K562 (cell line): ENCODE measurements around the gene SCYL1. TPM values are rescaled to one million over a fixed set of nuclear protein-coding genes. Genes with fewer than 3 reads are reported as not detected.
A peak's percentile ranks its signal among the peaks of the same experiment; 100 is the strongest.

Source experiments
- CHCHD3 ChIP-seq: fragments of 250-450 bp; sonication (Bioruptor Pico); IDR thresholded peaks from 2 replicates; pipeline ENCODE4 v2.1.2; 2022; ENCODE audit warnings: mild to moderate bottlenecking
- CREB5 ChIP-seq: fragments of 250-450 bp; sonication (Bioruptor Pico); IDR thresholded peaks from 2 replicates; pipeline ENCODE4 v1.5.0; 2020; ENCODE audit warnings: mild to moderate bottlenecking
- EP400 ChIP-seq: fragments of 450-650 bp; IDR thresholded peaks from 2 replicates; pipeline ENCODE4 v1.6.1; 2017; ENCODE audit warnings: antibody characterized with exemption, mild to moderate bottlenecking, moderate library complexity
- FOXA3 ChIP-seq, 2 experiments: fragments of 450-650 bp in 1 of 2; sonication (generic) in 1 of 2; formaldehyde crosslinking; IDR thresholded peaks in 1 of 2; conservative IDR thresholded peaks in 1 of 2; 2 replicates each; pipeline versions ENCODE4 v1.4.0 to v1.8.0; 2020 to 2022; ENCODE audit warnings: mild to moderate bottlenecking in 2 of 2, missing genetic modification reagents in 1 of 2
- HDAC3 ChIP-seq: fragments of 450-650 bp; IDR thresholded peaks from 2 replicates; pipeline ENCODE4 v1.6.1; 2018; ENCODE audit warnings: borderline replicate concordance, mild to moderate bottlenecking, moderate library complexity; ENCODE audit not compliant: partially characterized antibody
- HMGN3 ChIP-seq: IDR thresholded peaks from 2 replicates; pipeline ENCODE4 v1.6.1; 2011; ENCODE audit warnings: borderline replicate concordance, low read depth, mild to moderate bottlenecking, mixed read lengths, low read length; ENCODE audit not compliant: insufficient read length; ENCODE audit errors: extremely low read depth
- MAFG ChIP-seq: fragments of 450-650 bp; conservative IDR thresholded peaks from 2 replicates; pipeline ENCODE4 v1.6.1; 2016; ENCODE audit warnings: missing genetic modification characterization, missing compliant biosample characterization
- MTA1 ChIP-seq: fragments of 450-650 bp; IDR thresholded peaks from 2 replicates; pipeline ENCODE4 v1.6.1; 2017; ENCODE audit warnings: borderline replicate concordance
- NCOA4 ChIP-seq: fragments of 450-650 bp; IDR thresholded peaks from 2 replicates; pipeline ENCODE4 v1.6.1; 2018; ENCODE audit warnings: mild to moderate bottlenecking; ENCODE audit not compliant: partially characterized antibody
- RERE ChIP-seq: sonication (generic); formaldehyde crosslinking; IDR thresholded peaks from 2 replicates; pipeline ENCODE4 v1.8.0; 2023; ENCODE audit warnings: missing genetic modification reagents, mild to moderate bottlenecking, borderline replicate concordance
- TAL1 ChIP-seq: fragments of 450-650 bp; IDR thresholded peaks from 2 replicates; pipeline ENCODE4 v1.6.1; 2016; ENCODE audit warnings: mild to moderate bottlenecking
- ZBTB5 ChIP-seq: fragments of 450-650 bp; IDR thresholded peaks from 2 replicates; pipeline ENCODE4 v1.6.1; 2017; ENCODE audit warnings: antibody characterized with exemption
- ZBTB8A ChIP-seq: fragments of 450-650 bp; IDR thresholded peaks from 2 replicates; pipeline ENCODE4 v1.6.1; 2018; ENCODE audit warnings: mild to moderate bottlenecking, moderate library complexity; ENCODE audit not compliant: partially characterized antibody
- ZFP30 ChIP-seq: fragments of 250-450 bp; sonication (Bioruptor Pico); IDR thresholded peaks from 2 replicates; pipeline ENCODE4 v1.8.0; 2022; ENCODE audit warnings: moderate library complexity, mild to moderate bottlenecking, inconsistent platforms, borderline replicate concordance
- ZNF184 ChIP-seq: sonication (generic); formaldehyde crosslinking; IDR thresholded peaks from 2 replicates; pipeline ENCODE4 v1.5.0; 2020; ENCODE audit warnings: missing genetic modification reagents
- polyA plus RNA-seq, 8 experiments: library from polyadenylated mRNA; depleted of rRNA in 4 of 8; stranded (reverse) in 5 of 8; unstranded in 3 of 8; fragments of >200 nt; fragmentation: Nextera tagmentation in 2 of 8; fragmentation: Illumina TruSeq in 1 of 8; extraction: Ambion mirVana in 2 of 8; extraction: Trizol in 1 of 8; gene quantifications; 2 replicates each; pipeline versions ENCODE4 v1.2.1 to v1.2.3, GENCODE V29; 2011 to 2014; ENCODE audit warnings: inconsistent platforms in 1 of 8, missing spikeins in 1 of 8
- total RNA-seq, 7 experiments: library from RNA; depleted of rRNA in 6 of 7; stranded (reverse); fragments of >200 nt in 6 of 7; fragmentation: Illumina TruSeq in 2 of 7; extraction: Trizol in 2 of 7; gene quantifications; 2 replicates each; pipeline versions ENCODE4 v1.2.1 to v1.2.3, GENCODE V29; 2011 to 2021; ENCODE audit warnings: low replicate concordance in 1 of 7

Gene SCYL1
- total and polyA plus RNA-seq, 9 of the 15 experiments (the other 6 are each of a cell fraction or from before 2014, with no cell fraction given) = 1.9 to 145 (median 57.6) TPM

GRCh38 chr11:65497141-65498041 lies 27.5 kb upstream of the SCYL1 start (continued):
- TF ChIP-seq CREB5 (no peak), ZNF184 (CRISPR knock-in tag) (no peak), CHCHD3 (CRISPR knock-in tag) (peak; percentile 63; the same call in 1 of the 2 replicates), NCOA4 (no peak), EP400 (peak; percentile 97), HMGN3 (peak; percentile 100), RERE (CRISPR knock-in tag) (no peak), ZBTB5 (no peak), MAFG (0 out of 2 replicates have a peak, but pooled peaks have one; percentile 19), ZFP30 (CRISPR knock-in tag) (no peak), MTA1 (peak; percentile 81; the same call in 1 of the 2 replicates), TAL1 (peak; percentile 53; the same call in 1 of the 2 replicates), FOXA3 (CRISPR knock-in tag; conservative IDR thresholded peaks at IDR 0.05 in 1 of 2, IDR thresholded peaks at IDR 0.05 in 1 of 2) (peak in 1 of 2 experiments; percentile 77; a peak in 2 of 4 replicates), HDAC3 (peak; percentile 27), ZBTB8A (no peak)
